Measurements from ENCODE around the gene SLC1A2.

- TF ChIP-seq EZH2 (IDR thresholded peaks at IDR 0.05; ENCODE audit: insufficient read depth, low read length) (no peak), CTCF (IDR thresholded peaks at IDR 0.05; ENCODE audit: insufficient read depth, low read depth, low read length) (no peak)
Observed at GRCh38 chr11:35381709-35382322, 37.5 kb downstream of the SLC1A2 start.
